Endothelial cell of umbilical vein (primary cell): ENCODE data around the gene FNBP1. TPM values are rescaled to one million over a fixed set of nuclear protein-coding genes. Genes with fewer than 3 reads are reported as not detected.
A peak's percentile ranks its signal among the peaks of the same experiment; 100 is the strongest.

ENCODE experiments used
- BruUV-seq: library from RNA; stranded (reverse); fragments of 400-500 nt; replicated peaks from 2 replicates; lab custom pipeline; 2021; lab: Mats Ljungman, UMichigan
- CTCF ChIA-PET: fragments of 300-600, 350-600 bp; sonication (Branson Sonifier 250); formaldehyde crosslinking; loops from one replicate; lab custom pipeline; 2021; ENCODE audit warnings: antibody characterized with exemption, inconsistent platforms; lab: Charles Lee
- POLR2A ChIA-PET: fragments of 300-600, 350-600 bp; sonication (Branson Sonifier 250); formaldehyde crosslinking; loops from one replicate; lab custom pipeline; 2021; ENCODE audit warnings: antibody characterized with exemption, inconsistent platforms; lab: Charles Lee
- DNase-seq: peaks from one replicate; pipeline ENCODE4 v3.0.0-alpha.2; 2011; ENCODE audit warnings: low read depth, low spot score
- FAIRE-seq: peaks from 2 replicates; lab custom pipeline; 2011; peaks lifted over from hg19 to GRCh38; lab: Jason Lieb, UNC
- H2AFZ ChIP-seq: 2 replicates; pipeline ENCODE4 v1.6.0; 2012; ENCODE audit warnings: low read depth, low read length, control low read depth, inconsistent platforms
- H3K27ac ChIP-seq: 2 replicates; pipeline ENCODE4 v1.5.1; 2011; ENCODE audit warnings: low read depth, mild to moderate bottlenecking, control low read depth, low read length, moderate library complexity; ENCODE audit not compliant: insufficient read depth
- H3K27me3 ChIP-seq, 2 experiments: 2 replicates each; pipeline versions ENCODE4 v1.6.0 to v1.6.1; 2011; ENCODE audit warnings: low read length in 2 of 2, mixed read lengths in 1 of 2; ENCODE audit not compliant: control insufficient read depth in 2 of 2, insufficient read depth in 2 of 2
- H3K36me3 ChIP-seq, 2 experiments: 2 replicates in 1 of 2; 3 replicates in 1 of 2; pipeline ENCODE4 v1.5.1; 2011; ENCODE audit warnings: low read length in 2 of 2, mild to moderate bottlenecking in 1 of 2, moderate library complexity in 1 of 2; ENCODE audit not compliant: control insufficient read depth in 2 of 2, insufficient read depth in 2 of 2; ENCODE audit errors: extremely low read depth in 1 of 2
- H3K4me1 ChIP-seq: 3 replicates; pipeline ENCODE4 v1.5.1; 2011; ENCODE audit warnings: mild to moderate bottlenecking, low read length; ENCODE audit not compliant: control insufficient read depth, insufficient read depth; ENCODE audit errors: extremely low read depth
- H3K4me2 ChIP-seq: 2 replicates; pipeline ENCODE4 v1.6.1; 2011; ENCODE audit warnings: low read length, control low read depth, mixed read lengths; ENCODE audit not compliant: insufficient read depth
- H3K4me3 ChIP-seq, 3 experiments: fragments of 200-600 bp in 1 of 3; sonication (generic), shearing (Covaris generic) in 1 of 3; replicated peaks in 1 of 3; 2 replicates each; pipeline ENCODE4 v1.5.1; 2011 to 2016; ENCODE audit warnings: control low read depth in 3 of 3, low read length in 3 of 3, mild to moderate bottlenecking in 2 of 3, inconsistent platforms in 1 of 3, low read depth in 1 of 3, moderate library complexity in 1 of 3; ENCODE audit not compliant: insufficient read depth in 1 of 3
- H3K79me2 ChIP-seq: 2 replicates; pipeline ENCODE4 v1.6.0; 2012; ENCODE audit warnings: low read length, inconsistent platforms; ENCODE audit not compliant: control insufficient read depth, insufficient read depth
- H3K9ac ChIP-seq: replicated peaks from 2 replicates; pipeline ENCODE3; 2011; ENCODE audit warnings: low read length, control low read depth; ENCODE audit not compliant: insufficient read depth; ENCODE audit errors: extremely low read depth
- H3K9me1 ChIP-seq: replicated peaks from 3 replicates; pipeline ENCODE4 v1.6.0; 2011; ENCODE audit warnings: mild to moderate bottlenecking, low read length; ENCODE audit not compliant: control insufficient read depth, insufficient read depth; ENCODE audit errors: extremely low read depth
- H3K9me3 ChIP-seq: replicated peaks from 2 replicates; pipeline ENCODE4 v1.5.1; 2012; ENCODE audit warnings: low read length, inconsistent platforms; ENCODE audit not compliant: control insufficient read depth, insufficient read depth
- H4K20me1 ChIP-seq: replicated peaks from 2 replicates; pipeline ENCODE3; 2011; ENCODE audit warnings: mild to moderate bottlenecking, low read length; ENCODE audit not compliant: control insufficient read depth, insufficient read depth; ENCODE audit errors: extremely low read depth
- EZH2 ChIP-seq: IDR thresholded peaks from 2 replicates; pipeline ENCODE4 v1.6.1; 2012; ENCODE audit warnings: borderline replicate concordance, low read depth, mild to moderate bottlenecking, moderate library complexity, low read length, inconsistent platforms; ENCODE audit not compliant: severe bottlenecking
- FOS ChIP-seq: IDR thresholded peaks from 2 replicates; pipeline ENCODE4 v1.6.1; 2011; ENCODE audit warnings: mild to moderate bottlenecking, low read length, moderate library complexity, borderline replicate concordance; ENCODE audit not compliant: insufficient read depth
- GATA2 ChIP-seq: IDR thresholded peaks from 2 replicates; pipeline ENCODE4 v1.7.0; 2011; ENCODE audit warnings: low read depth, mild to moderate bottlenecking, moderate library complexity, mixed read lengths, low read length; ENCODE audit not compliant: insufficient read length, insufficient read depth
- JUN ChIP-seq: IDR thresholded peaks from 2 replicates; pipeline ENCODE4 v1.6.1; 2011; ENCODE audit warnings: borderline replicate concordance, low read depth; ENCODE audit not compliant: insufficient read length, insufficient read depth
- MYC ChIP-seq: IDR thresholded peaks from one replicate; pipeline ENCODE4 v1.6.1; 2011; ENCODE audit warnings: mild to moderate bottlenecking, low read depth, low read length
- POLR2A ChIP-seq: IDR thresholded peaks from 2 replicates; pipeline ENCODE4 v1.6.1; 2012; ENCODE audit warnings: low read depth, mild to moderate bottlenecking, control low read depth, low read length
- POLR2AphosphoS5 ChIP-seq: IDR thresholded peaks from 2 replicates; pipeline ENCODE4 v1.6.1; 2012; ENCODE audit warnings: low read depth, mild to moderate bottlenecking, control low read depth, low read length, moderate library complexity; ENCODE audit not compliant: insufficient read depth
- dilution Hi-C: fragments of 300-500 bp; cut with MboI; formaldehyde crosslinking; loops from one replicate; pipeline ENCODE4 v1.15.0; 2019; ENCODE audit warnings: low sequenced_read_pairs; ENCODE audit not compliant: extremely low pct_ligation_motif_present
- intact Hi-C: fragments of 100-400 bp; cut with micrococcal nuclease; formaldehyde crosslinking; loops from one replicate; pipeline ENCODE4 v1.10.0; 2022
- polyA plus RNA-seq, 4 experiments: library from polyadenylated mRNA; depleted of rRNA in 3 of 4; stranded (reverse) in 3 of 4; unstranded in 1 of 4; fragments of >200 nt; gene quantifications; 2 replicates each; pipeline versions ENCODE4 v1.2.1 to v1.2.3, GENCODE V29; 2011 to 2012; ENCODE audit warnings: missing spikeins in 1 of 4
- total RNA-seq: library from RNA; stranded (reverse); gene quantifications from 2 replicates; pipeline ENCODE4 v1.2.3, GENCODE V29; 2021
- TF ChIP-seq, protein P1 (sequence below), 2 donors: IDR thresholded peaks; 1 replicate in 1 of 2; 2 replicates in 1 of 2; pipeline ENCODE4 v1.5.1; 2011; ENCODE audit warnings: low read length in 2 of 2, mild to moderate bottlenecking in 2 of 2, moderate library complexity in 2 of 2, control low read depth in 1 of 2, inconsistent platforms in 1 of 2, low read depth in 1 of 2; ENCODE audit not compliant: insufficient read depth in 1 of 2; ENCODE audit errors: extremely low read depth in 1 of 2
- TF ChIP-seq, protein P2 (sequence below): IDR thresholded peaks from 2 replicates; pipeline ENCODE4 v1.6.1; 2011; ENCODE audit not compliant: insufficient read depth, insufficient read length

FNBP1 gene
- total and polyA plus RNA-seq, 2 donors (not counting 3 experiments of a cell fraction or from before 2014, with no cell fraction given), result 10.9 to 43.9 TPM

DNA sequence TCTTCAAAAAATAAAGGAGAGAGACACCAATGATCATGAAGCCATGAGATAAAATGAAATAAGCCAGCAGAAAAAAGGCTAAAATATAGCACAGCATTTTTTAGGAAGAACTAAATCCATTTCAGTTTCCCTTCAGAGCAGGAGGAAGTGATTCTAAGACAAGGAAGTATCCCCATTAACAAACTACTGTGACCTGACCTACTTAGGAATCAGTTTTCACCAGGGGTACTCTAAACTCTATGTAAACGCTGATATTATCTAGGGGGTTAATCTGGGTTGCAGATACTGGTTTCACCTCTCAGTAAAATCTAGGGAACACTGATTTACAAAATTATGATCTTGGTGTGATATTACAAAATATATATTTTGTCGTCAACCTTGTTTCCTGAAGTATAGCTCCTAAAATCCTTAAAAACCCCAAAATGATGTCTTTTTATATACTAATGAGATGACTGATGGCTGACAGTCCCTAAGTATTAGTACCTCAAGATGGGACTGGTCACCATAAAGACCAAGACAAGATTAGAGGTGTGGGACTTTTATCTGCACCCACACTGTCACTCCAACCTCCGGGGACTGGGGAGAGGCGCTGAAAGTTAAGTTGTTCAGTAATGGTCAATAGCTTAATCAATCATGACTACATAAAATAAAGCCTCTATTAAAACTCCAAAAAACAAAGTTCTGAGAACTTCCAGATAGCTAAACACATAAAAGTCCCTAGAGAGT, 2.9 kb upstream of the FNBP1 start:
- TF ChIP-seq FOS (no peak), JUN (no peak), POLR2AphosphoS5 (no peak), POLR2A (no peak), GATA2 (no peak), MYC (no peak), EZH2 (no peak)
- TF ChIP-seq, protein P1, sequence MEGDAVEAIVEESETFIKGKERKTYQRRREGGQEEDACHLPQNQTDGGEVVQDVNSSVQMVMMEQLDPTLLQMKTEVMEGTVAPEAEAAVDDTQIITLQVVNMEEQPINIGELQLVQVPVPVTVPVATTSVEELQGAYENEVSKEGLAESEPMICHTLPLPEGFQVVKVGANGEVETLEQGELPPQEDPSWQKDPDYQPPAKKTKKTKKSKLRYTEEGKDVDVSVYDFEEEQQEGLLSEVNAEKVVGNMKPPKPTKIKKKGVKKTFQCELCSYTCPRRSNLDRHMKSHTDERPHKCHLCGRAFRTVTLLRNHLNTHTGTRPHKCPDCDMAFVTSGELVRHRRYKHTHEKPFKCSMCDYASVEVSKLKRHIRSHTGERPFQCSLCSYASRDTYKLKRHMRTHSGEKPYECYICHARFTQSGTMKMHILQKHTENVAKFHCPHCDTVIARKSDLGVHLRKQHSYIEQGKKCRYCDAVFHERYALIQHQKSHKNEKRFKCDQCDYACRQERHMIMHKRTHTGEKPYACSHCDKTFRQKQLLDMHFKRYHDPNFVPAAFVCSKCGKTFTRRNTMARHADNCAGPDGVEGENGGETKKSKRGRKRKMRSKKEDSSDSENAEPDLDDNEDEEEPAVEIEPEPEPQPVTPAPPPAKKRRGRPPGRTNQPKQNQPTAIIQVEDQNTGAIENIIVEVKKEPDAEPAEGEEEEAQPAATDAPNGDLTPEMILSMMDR (IDR thresholded peaks at IDR 0.05; ENCODE audit: extremely low read depth in 1 of 2, insufficient read depth in 1 of 2, low read depth in 1 of 2, low read length in 2 of 2), result no peak
- TF ChIP-seq, protein P2, sequence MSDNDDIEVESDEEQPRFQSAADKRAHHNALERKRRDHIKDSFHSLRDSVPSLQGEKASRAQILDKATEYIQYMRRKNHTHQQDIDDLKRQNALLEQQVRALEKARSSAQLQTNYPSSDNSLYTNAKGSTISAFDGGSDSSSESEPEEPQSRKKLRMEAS, result no peak
- H2AFZ ChIP-seq, result no peak overlapping the region
- ChIA-PET CTCF (interaction anchor here (0.6 to 2.1 kb wide), 4 partner anchors 10 to 528 kb away, joined by 4 to 8 read pairs (median 6); no protein-coding TSS in a partner anchor), POLR2A (no interaction called here)
- intact Hi-C loops, result loop anchor here (1.0 kb wide), 1 partner anchor 7 kb away; the partner anchor contains the start of gene GPR107
- no peaks in the 10 kb centered on the region for H4K20me1 ChIP-seq
- no peaks in the 10 kb centered on the region for H3K27me3 ChIP-seq
- no peak overlapping the region for H3K9ac ChIP-seq
- H3K27ac ChIP-seq, result no peak overlapping the region
- H3K4me1 ChIP-seq, result peaks cover 30% of the 10 kb centered on the region
- BruUV-seq, result no TSS peak
- H3K79me2 ChIP-seq, result peaks cover 9% of the 10 kb centered on the region
- DNase-seq (no peak), FAIRE-seq (peak; percentile 12)
- no peak overlapping the region for H3K4me3 ChIP-seq
- no peaks in the 10 kb centered on the region for H3K9me1 ChIP-seq
- H3K36me3 ChIP-seq, result no peaks in the 10 kb centered on the region
- dilution Hi-C loops, result no loop called here
- peak overlapping the region; percentile 44 for H3K4me2 ChIP-seq
- H3K9me3 ChIP-seq, result no peaks in the 10 kb centered on the region
